ENCODE measurements around the gene CNOT1. TPM values are rescaled to one million over a fixed set of nuclear protein-coding genes. Genes with fewer than 3 reads are reported as not detected.

The CNOT1 gene
- total RNA-seq, result 110 and 133 TPM in 2 replicates

GRCh38 chr16:58629733-58630640 is at the start of gene CNOT1:
Gene CNOT1, minus strand, starts transcription at chr16:58629826. Its CDS starts 30,489 bp downstream, at chr16:58599337.
- H3K4me3 ChIP-seq (ENCODE audit: low read depth, low read length), result peak within 1 kb of the TSS; percentile 93
- TF ChIP-seq, protein P1, sequence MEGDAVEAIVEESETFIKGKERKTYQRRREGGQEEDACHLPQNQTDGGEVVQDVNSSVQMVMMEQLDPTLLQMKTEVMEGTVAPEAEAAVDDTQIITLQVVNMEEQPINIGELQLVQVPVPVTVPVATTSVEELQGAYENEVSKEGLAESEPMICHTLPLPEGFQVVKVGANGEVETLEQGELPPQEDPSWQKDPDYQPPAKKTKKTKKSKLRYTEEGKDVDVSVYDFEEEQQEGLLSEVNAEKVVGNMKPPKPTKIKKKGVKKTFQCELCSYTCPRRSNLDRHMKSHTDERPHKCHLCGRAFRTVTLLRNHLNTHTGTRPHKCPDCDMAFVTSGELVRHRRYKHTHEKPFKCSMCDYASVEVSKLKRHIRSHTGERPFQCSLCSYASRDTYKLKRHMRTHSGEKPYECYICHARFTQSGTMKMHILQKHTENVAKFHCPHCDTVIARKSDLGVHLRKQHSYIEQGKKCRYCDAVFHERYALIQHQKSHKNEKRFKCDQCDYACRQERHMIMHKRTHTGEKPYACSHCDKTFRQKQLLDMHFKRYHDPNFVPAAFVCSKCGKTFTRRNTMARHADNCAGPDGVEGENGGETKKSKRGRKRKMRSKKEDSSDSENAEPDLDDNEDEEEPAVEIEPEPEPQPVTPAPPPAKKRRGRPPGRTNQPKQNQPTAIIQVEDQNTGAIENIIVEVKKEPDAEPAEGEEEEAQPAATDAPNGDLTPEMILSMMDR (IDR thresholded peaks at IDR 0.05; ENCODE audit: insufficient read depth, low read depth, low read length), result no peak
- DNase-seq (ENCODE audit: low read depth), result peak; percentile 100

DNA sequence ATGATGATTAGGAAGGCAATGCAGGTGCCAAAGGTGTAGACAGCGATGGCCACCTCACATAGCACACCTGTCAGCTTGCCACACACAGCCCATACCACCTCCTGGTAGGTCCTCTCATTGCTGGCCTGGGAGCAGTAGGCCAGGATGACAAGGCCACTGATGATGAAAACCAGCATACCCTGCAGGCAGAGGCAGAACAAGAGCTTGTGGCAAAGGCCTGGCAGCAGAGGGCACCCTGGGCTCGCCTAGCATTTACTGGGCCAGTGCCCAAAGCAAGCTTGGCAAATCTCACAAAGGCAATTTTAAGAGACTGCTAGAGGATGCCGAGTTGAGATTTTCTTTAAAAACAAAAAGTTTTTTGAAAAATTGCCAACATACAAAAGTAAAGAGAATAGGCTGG is 49.1 kb upstream of the CNOT1 start:
- H3K4me3 ChIP-seq (ENCODE audit: low read depth, low read length), result no peak overlapping the region
- no peak for DNase-seq (ENCODE audit: low read depth)
- TF ChIP-seq, protein P1 (IDR thresholded peaks at IDR 0.05; ENCODE audit: insufficient read depth, low read depth, low read length), result no peak

GRCh38 chr16:58678269-58678668 is 48.6 kb upstream of the CNOT1 start:
- TF ChIP-seq, protein P1 (IDR thresholded peaks at IDR 0.05; ENCODE audit: insufficient read depth, low read depth, low read length), result no peak
- DNase-seq (ENCODE audit: low read depth), result no peak
- H3K4me3 ChIP-seq (ENCODE audit: low read depth, low read length), result no peak overlapping the region

DNA sequence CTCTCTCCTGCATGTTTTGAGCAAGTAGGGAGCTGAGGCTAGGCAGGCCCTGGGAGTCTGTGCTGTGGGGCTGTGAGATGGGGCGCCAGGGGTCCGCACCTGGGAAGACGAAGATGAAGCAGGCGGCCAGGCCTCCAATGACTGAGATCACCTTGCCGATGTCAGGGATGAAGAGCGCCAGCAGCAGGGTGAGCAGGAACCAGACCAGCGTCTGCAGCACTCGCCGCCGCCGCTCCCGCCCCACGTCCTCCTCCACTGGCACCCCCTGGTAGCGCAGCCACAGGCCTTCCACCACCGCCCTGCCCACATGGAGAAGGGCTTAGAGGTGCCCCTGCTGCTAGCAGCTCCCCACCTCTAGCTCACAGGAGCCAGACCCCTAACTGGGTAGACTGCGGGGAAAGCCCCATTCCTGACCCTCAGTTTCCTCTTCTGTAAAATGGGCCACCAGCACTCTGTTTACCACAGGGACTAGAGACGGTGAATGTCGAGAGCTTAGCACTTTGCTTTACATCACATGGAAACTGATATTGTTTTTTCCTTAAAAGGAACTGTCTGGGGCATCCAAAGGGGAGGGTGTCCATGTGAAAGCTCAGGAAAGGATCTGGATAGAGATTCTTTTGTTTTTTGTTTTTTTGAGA is 41.4 kb upstream of the CNOT1 start:
- DNase-seq (ENCODE audit: low read depth), result no peak
- TF ChIP-seq, protein P1 (IDR thresholded peaks at IDR 0.05; ENCODE audit: insufficient read depth, low read depth, low read length), result no peak

DNA sequence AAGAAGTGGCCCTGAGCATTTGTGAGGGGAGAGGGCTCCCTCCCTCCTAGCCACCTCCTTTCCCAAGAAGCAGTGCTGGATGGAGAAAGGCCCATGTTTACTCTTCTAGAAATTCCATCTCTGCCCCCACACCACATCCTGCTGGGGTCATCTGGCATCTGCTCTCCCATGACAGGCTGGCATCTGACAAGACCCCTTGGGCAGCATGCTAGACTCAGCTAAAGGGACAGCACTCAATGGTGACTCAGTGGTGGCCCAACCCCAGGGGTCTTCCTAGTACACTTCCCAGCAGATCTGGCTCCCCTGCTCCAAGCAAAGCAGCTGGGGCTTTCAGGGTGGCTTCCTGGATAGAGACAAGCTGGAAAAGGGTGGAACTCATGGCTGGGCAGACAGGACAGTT is 40.6 kb upstream of the CNOT1 start:
- DNase-seq (ENCODE audit: low read depth), result no peak
- no peak overlapping the region for H3K4me3 ChIP-seq (ENCODE audit: low read depth, low read length)
- TF ChIP-seq, protein P1 (IDR thresholded peaks at IDR 0.05; ENCODE audit: insufficient read depth, low read depth, low read length), result no peak

More for the DNA sequence above, 41.4 kb upstream of the CNOT1 start:
- no peak overlapping the region for H3K4me3 ChIP-seq (ENCODE audit: low read depth, low read length)

- DNase-seq (ENCODE audit: low read depth), result no peak
- TF ChIP-seq, protein P1 (IDR thresholded peaks at IDR 0.05; ENCODE audit: insufficient read depth, low read depth, low read length), result no peak
- H3K4me3 ChIP-seq (ENCODE audit: low read depth, low read length), result no peak overlapping the region
Measured at GRCh38 chr16:58665200-58665599, 35.6 kb upstream of the CNOT1 start.
